OCI-LY1 (cell line): ENCODE data around the gene SFRP2.

ENCODE experiments used
- H2AFZ ChIP-seq: fragments of 200-600 bp; sonication (generic), shearing (Covaris generic); 2 replicates; pipeline ENCODE4 v1.6.0; 2014; ENCODE audit warnings: antibody characterized with exemption, mild to moderate bottlenecking, low read length
- H3F3A ChIP-seq: fragments of 200-600 bp; sonication (generic), shearing (Covaris generic); 2 replicates; pipeline ENCODE4 v1.6.0; 2014; ENCODE audit warnings: mild to moderate bottlenecking, antibody characterized with exemption, low read length, moderate library complexity; ENCODE audit not compliant: insufficient read depth
- H3K27ac ChIP-seq: fragments of 200-600 bp; sonication (generic); 2 replicates; pipeline ENCODE4 v1.5.1; 2014; ENCODE audit warnings: low read length, mixed run types, mild to moderate bottlenecking, low read depth; ENCODE audit not compliant: poor library complexity, severe bottlenecking
- H3K27me3 ChIP-seq: fragments of 200-600 bp; sonication (generic); 2 replicates; pipeline ENCODE4 v1.6.0; 2014; ENCODE audit warnings: antibody characterized with exemption, mild to moderate bottlenecking, low read length, moderate library complexity; ENCODE audit not compliant: insufficient read depth
- H3K36me3 ChIP-seq: fragments of 200-600 bp; sonication (generic); 2 replicates; pipeline ENCODE4 v1.6.1; 2014; ENCODE audit warnings: mild to moderate bottlenecking, antibody characterized with exemption, low read length, moderate library complexity, mixed read lengths; ENCODE audit not compliant: insufficient read depth
- H3K4me1 ChIP-seq: fragments of 200-600 bp; sonication (generic); 2 replicates; pipeline ENCODE4 v1.5.1; 2014; ENCODE audit warnings: mild to moderate bottlenecking, low read length, moderate library complexity; ENCODE audit not compliant: insufficient read depth, severe bottlenecking
- H3K4me2 ChIP-seq: fragments of 200-600 bp; sonication (generic), shearing (Covaris generic); 2 replicates; pipeline ENCODE4 v1.6.1; 2014; ENCODE audit warnings: low read length
- H3K4me3 ChIP-seq: fragments of 200-600 bp; sonication (generic); 2 replicates; pipeline ENCODE4 v1.5.1; 2014; ENCODE audit warnings: low read length, low read depth, mild to moderate bottlenecking, mixed read lengths; ENCODE audit not compliant: poor library complexity, severe bottlenecking
- H3K79me2 ChIP-seq: fragments of 200-600 bp; shearing (Covaris generic); 2 replicates; pipeline ENCODE4 v1.6.1; 2016; ENCODE audit warnings: mixed run types, low read length, mixed read lengths; ENCODE audit not compliant: insufficient read depth
- H3K9ac ChIP-seq: fragments of 200-600 bp; sonication (generic), shearing (Covaris generic); 2 replicates; pipeline ENCODE4 v1.6.1; 2014; ENCODE audit warnings: mild to moderate bottlenecking, low read length, mixed read lengths
- H3K9me2 ChIP-seq: fragments of 200-600 bp; sonication (generic), shearing (Covaris generic); 2 replicates; pipeline ENCODE4 v1.6.1; 2014; ENCODE audit warnings: low read depth, mild to moderate bottlenecking, low read length, mixed read lengths
- H3K9me3 ChIP-seq: fragments of 200-600 bp; shearing (Covaris generic); 2 replicates; pipeline ENCODE4 v1.6.1; 2014; ENCODE audit warnings: low read length, mixed read lengths
- H4K20me1 ChIP-seq: fragments of 200-600 bp; sonication (generic), shearing (Covaris generic); 2 replicates; pipeline ENCODE4 v1.6.0; 2016; ENCODE audit warnings: mild to moderate bottlenecking, low read length; ENCODE audit not compliant: insufficient read depth
- CTCF ChIP-seq: fragments of 200-600 bp; sonication (generic), shearing (Covaris generic); IDR thresholded peaks from 2 replicates; pipeline ENCODE4 v1.5.1; 2017; ENCODE audit warnings: mild to moderate bottlenecking, antibody characterized with exemption, low read length, moderate library complexity, mixed read lengths
- EZH2 ChIP-seq: fragments of 200-600 bp; sonication (generic), shearing (Covaris generic); IDR thresholded peaks from 2 replicates; pipeline ENCODE4 v1.8.0; 2017; ENCODE audit warnings: borderline replicate concordance, mixed run types, mild to moderate bottlenecking, antibody characterized with exemption, low read length, moderate library complexity, mixed read lengths

SFRP2 gene

GRCh38 chr4:153808175-153808574 is 19.3 kb upstream of the SFRP2 start:
- Histone ChIP-seq H3K27ac (no peak overlapping the region), H3K9me2 (no peaks in the 10 kb centered on the region)

GRCh38 chr4:153806073-153806472 is 17.2 kb upstream of the SFRP2 start:
- Histone ChIP-seq H3F3A (no peaks in the 10 kb centered on the region), H4K20me1 (no peaks in the 10 kb centered on the region), H3K79me2 (no peaks in the 10 kb centered on the region), H3K4me3 (no peak overlapping the region), H3K36me3 (no peaks in the 10 kb centered on the region), H3K4me1 (no peaks in the 10 kb centered on the region), H3K27me3 (no peaks in the 10 kb centered on the region), H3K9me2 (no peaks in the 10 kb centered on the region), H2AFZ (no peak overlapping the region), H3K9ac (no peak overlapping the region), H3K9me3 (0 out of 2 replicates have a peak, but pooled peaks cover 2% of the 10 kb centered on the region), H3K27ac (no peak overlapping the region), H3K4me2 (no peak overlapping the region)
- TF ChIP-seq EZH2: no peak
- no peak for TF ChIP-seq CTCF

More at GRCh38 chr4:153808175-153808574, 19.3 kb upstream of the SFRP2 start:
- no peak overlapping the region for H2AFZ ChIP-seq
- H3K4me1 ChIP-seq: no peaks in the 10 kb centered on the region
- H3K4me3 ChIP-seq: no peak overlapping the region
- 0 out of 2 replicates have a peak, but pooled peaks cover 2% of the 10 kb centered on the region for H3K9me3 ChIP-seq
- H3K4me2 ChIP-seq: no peak overlapping the region
- H4K20me1 ChIP-seq: no peaks in the 10 kb centered on the region
- no peaks in the 10 kb centered on the region for H3K36me3 ChIP-seq
- H3K79me2 ChIP-seq: no peaks in the 10 kb centered on the region
- no peak overlapping the region for H3K9ac ChIP-seq
- H3K27me3 ChIP-seq: no peaks in the 10 kb centered on the region
- no peak for TF ChIP-seq EZH2
- TF ChIP-seq CTCF: no peak
- no peaks in the 10 kb centered on the region for H3F3A ChIP-seq

- Histone ChIP-seq H3K9me2 (no peaks in the 10 kb centered on the region), H3K36me3 (no peaks in the 10 kb centered on the region), H2AFZ (no peak overlapping the region), H4K20me1 (no peaks in the 10 kb centered on the region), H3K9me3 (0 out of 2 replicates have a peak, but pooled peaks cover 2% of the 10 kb centered on the region), H3K27me3 (no peaks in the 10 kb centered on the region), H3F3A (no peaks in the 10 kb centered on the region), H3K9ac (no peak overlapping the region), H3K79me2 (no peaks in the 10 kb centered on the region), H3K27ac (no peak overlapping the region), H3K4me3 (no peak overlapping the region), H3K4me1 (no peaks in the 10 kb centered on the region), H3K4me2 (no peak overlapping the region)
- TF ChIP-seq CTCF (no peak), EZH2 (no peak)
These were observed 15.8 kb upstream of the SFRP2 start for GRCh38 chr4:153804722-153805121.
